UCSD-AML1 (cell line): Measurements from ENCODE around the gene CREBBP.

Experiments used
- DNase-seq: peaks from one replicate; lab custom pipeline; 2025; ENCODE audit not compliant: unreplicated experiment; lab: John Stamatoyannopoulos, UW

CREBBP gene

DNA sequence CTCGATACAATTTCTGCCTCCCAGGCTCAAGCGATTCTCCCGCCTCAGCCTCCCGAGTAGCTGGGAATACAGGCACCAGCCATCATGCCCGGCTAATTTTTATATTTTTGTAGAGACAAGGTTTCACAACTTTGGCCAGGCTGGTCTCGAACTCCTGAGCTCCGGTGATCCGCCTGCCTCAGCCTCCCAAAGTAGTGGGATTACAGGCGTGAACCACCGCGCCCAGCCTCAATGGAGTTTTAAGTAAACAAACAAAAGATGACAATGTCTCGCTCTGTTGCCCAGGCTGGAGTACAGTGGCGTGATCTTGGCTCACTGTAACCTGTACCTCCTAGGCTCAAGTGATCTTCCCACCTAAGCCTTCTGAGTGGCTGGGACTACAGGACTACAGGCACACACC lies 110.6 kb downstream of the CREBBP start:
- DNase-seq: no peak

GRCh38 chr16:3769013-3769412 lies 111.5 kb downstream of the CREBBP start:
- no peak for DNase-seq

GRCh38 chr16:3767333-3767986 lies 113.1 kb downstream of the CREBBP start:
- DNase-seq: no peak

DNA sequence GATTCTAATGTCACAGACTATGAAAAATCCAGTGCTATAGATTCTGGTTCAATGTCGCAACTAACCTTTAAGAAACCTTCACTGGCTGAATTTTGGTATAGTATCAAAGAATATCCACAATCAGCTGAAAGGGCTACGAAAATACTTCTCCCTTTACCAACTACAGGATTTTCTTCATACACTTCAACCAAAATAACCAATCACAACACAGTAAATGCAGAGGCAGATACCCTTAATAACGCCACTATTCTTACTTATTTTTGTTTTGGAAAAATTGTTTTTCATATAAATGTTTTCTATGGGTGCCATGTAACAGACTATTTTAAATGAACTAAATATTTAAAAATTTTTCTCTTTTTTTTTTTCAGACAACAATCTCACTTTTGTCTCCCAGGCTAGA lies 114.3 kb downstream of the CREBBP start:
- DNase-seq: no peak

DNA sequence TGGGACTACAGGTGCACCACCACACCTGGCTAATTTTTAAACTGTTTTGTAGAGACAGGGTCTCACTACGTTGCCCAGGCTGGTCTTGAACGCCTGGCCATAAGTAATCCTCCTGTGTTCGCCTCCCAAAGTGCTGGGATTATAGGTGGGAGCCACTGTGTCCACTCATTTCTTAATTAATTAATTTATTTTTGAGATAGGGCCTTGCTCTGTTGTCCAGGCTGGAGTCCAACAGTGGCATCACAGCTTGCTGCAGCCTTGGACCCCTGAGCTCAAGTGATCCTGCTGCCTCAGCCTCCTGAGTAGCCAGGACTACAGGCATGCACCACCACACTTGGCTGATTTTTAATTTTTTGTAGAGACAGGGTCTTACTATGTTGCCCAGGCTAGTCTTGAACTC lies 116.1 kb downstream of the CREBBP start:
- no peak for DNase-seq

DNA sequence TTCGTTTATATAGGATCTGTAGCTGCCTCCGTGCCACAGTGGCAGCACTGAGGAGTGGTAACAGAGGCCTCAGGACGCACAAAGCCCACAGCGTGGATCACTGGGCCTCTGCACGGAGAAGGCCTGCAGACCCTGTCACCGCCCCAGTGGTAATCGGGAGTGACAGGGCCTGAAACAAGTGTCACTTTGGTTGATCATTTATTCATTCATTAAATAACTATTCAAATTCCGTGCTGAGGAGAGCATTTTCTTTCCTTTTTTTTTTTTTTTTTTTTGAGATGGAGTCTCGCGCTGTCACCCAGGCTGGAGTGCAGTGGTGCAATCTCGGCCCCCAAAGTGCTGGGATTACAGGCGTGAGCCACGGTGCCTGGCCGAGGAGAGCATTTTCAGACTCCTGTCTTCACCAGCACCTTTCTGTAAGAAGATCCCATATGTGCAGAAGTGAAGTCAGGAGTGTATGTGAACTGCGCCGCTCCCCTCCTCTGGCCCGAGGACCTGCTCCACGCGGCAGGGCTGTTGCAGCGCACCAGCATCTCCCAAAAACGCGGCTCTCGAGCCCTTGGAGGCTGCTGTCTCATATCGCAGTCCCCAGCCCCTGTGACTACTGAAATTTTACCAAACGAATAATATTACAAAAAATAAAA lies 118.3 kb downstream of the CREBBP start:
- no peak for DNase-seq

DNA sequence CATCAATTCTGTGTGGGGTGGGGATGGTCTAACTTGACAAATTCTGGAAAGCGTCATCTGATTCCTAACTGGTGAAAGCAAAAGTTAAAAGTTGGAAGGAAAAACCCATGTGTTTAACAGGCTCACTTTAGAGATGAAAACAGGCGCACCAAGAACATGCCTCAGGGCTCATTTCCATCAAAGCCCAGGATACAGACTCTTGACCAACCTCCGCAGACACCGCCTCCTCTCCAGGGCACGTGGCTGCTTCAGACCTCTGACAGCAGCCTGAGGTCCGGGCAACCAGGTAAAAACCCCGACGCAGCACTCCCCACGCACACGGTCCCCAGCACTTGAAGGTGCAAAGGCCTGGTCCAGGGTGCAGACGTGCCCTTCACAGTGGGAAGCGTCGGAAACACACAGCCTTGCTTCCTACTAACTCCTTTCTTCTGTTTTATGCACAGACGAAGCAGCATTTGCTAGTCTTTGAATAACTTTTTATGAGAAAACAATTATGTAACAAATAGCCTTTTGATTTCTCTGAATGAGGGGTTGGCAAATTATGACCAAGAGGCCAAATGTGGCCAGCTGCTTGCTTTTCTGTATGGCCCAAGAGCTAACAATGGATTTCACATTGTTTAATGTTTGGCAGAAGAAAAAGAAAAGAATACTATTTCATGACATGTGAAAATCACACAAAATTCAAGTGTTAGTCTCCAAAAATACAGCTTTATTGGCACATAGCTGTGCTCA lies 119.0 kb downstream of the CREBBP start:
- DNase-seq: no peak

DNA sequence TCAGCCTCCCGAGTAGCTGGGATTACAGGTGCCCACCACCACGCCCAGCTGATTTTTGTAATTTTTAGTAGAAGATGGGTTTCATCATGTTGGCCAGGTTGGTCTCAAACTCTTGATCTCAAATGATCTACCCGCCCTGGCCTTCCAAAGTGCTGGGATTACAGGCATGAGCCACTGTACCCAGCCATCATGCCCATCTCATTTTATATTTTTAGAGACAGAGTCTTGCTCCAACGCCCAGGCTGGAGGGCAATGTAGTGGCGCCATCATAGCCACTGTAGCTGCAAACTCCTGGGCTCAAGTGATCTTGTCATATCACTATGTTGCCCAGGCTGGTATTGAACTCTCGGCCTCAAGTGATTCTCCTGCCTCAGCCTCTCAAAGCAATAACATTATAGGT lies 120.0 kb downstream of the CREBBP start:
- no peak for DNase-seq

DNA sequence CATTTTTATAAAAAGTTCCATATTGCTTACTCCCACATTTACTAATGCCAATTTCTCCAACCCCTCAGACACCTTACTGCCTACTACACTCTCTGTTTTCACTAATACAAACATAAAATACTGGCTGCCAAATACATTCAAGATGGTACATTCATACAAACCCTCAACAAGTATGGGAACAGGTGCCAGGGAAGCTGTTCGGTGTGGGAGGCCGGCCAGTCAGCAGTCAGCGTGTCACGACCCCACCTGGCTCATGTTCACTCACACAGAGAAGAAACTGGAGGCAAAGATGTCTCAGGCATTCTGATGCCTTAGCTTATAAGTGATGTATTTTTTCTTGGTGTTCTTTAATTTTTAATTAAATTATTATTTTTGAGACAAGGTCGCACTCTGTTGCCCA lies 120.8 kb downstream of the CREBBP start:
- DNase-seq: no peak

- DNase-seq: no peak
These were observed 124.4 kb downstream of the CREBBP start for GRCh38 chr16:3756113-3756512.

DNA sequence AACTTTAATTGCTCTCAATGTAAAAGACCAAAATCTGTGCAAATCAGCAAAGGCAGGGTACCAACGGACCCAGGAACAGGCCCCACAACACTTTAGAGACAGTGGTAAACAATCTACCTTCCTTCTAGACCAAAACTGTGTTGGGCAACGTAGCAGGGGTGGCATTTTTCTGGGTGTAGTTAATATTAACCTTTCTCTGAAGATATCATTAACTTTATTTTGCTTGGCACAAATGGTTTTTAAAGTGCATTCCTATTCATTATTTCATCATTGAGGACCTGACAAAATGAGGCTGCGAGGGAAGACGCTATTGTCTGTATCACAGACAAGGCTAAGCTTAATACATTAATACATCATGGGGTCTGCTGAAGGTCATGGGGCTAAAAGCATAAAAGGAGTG lies 125.3 kb downstream of the CREBBP start:
- DNase-seq: no peak

DNA sequence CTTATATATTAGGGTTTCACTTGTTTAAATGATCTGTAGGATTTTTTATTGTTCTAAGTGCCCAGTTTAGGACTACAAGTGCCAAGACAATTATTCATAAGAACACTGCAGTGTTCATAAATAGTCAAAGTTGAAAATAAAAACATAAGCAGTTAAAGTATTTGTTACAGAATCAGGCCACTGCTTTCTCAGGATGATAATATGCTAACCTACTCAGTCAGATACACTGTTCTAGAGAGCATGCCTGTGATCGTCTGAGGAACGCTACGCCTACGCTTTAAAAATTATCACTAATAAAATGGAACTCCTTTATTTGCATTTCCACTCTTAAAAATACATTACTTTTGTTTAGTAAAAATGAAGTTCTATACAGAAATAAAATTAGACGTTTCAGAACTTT lies 125.7 kb downstream of the CREBBP start:
- DNase-seq: no peak

DNA sequence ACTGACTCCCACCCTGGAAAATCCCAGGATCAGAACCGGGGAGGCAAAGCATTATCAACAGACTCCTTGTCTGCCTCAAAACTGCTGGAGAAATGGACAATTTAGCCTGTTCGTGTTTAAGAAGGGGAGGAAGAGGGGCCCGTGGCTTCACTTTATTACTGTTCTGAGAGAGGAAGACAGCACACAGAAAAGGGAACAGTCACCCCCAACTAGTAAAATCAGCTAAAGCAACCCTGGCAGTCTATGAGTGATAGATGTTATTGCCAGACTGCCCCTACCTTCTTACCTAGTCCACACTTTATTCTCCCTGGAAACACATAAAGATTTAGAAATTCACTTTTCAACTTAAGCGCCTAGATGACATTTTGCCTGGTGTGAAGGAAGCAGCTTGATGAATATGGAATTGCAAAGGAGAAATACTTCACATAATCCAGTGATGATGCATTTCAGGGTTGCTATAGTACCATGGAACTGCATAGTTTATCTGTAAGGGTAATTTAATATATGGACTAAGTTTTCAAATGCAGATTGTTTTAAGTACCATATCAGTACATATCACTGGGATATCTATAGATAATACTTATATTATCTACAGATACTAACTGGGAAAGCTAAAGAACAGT lies 126.3 kb downstream of the CREBBP start:
- DNase-seq: no peak

GRCh38 chr16:3752984-3753383 lies 127.5 kb downstream of the CREBBP start:
- no peak for DNase-seq

- no peak for DNase-seq
These were observed 128.6 kb downstream of the CREBBP start for GRCh38 chr16:3751878-3752277.

- DNase-seq: no peak
These were observed 132.2 kb downstream of the CREBBP start for GRCh38 chr16:3748307-3748706.

DNA sequence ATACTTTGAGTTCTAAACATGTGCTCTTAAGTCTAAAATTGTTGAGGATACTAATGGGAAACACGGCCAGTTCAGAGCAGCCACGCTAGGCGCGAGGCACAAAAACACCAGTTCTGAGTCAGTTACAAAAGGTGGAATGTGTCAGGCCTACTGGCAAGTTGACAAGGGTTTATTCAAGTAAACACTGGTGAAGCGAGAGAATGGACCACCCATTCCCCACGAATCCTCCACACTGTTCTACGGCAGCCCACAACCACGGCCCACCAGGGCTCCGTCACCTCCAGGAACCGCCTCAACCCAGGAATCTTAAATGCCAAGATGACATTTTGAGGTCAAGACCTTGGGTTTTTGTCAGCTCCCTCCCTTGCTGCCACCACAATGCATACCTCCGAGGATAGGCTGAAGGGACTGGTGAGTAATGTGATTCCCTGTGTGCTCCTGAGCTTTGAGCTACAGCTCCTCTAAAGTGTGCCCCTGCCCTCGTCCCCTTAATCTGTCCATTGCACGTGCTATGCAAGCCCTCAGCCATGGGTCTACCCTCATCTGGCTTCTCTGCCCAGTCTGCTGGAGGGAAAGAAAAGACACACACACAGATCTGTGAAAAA lies 134.7 kb downstream of the CREBBP start:
- no peak for DNase-seq

GRCh38 chr16:3744018-3744417 lies 136.5 kb downstream of the CREBBP start:
- no peak for DNase-seq

GRCh38 chr16:3740934-3741333 lies 139.6 kb downstream of the CREBBP start:
- no peak for DNase-seq

DNA sequence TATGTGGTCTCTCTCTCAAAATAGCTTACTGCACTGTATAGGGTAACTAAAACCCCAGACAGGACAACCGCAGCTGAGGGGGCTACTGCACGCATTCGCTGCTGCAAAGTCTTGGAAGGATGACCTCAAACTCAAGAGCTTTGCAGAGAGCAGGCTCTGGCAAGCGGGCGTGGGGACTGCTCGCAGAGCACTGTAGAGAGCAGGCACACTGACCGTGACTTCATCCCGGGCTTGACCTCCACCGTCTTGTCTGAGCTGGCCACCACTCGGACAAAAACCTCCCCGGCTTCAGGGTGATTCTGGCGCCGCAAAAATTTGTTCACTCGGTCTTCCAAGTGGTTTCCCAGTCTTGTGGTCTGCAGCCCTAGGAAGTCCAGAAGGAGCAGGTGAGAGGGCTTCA lies 140.3 kb downstream of the CREBBP start:
- no peak for DNase-seq

- DNase-seq: no peak
These were observed 140.9 kb downstream of the CREBBP start for GRCh38 chr16:3739636-3740035.

DNA sequence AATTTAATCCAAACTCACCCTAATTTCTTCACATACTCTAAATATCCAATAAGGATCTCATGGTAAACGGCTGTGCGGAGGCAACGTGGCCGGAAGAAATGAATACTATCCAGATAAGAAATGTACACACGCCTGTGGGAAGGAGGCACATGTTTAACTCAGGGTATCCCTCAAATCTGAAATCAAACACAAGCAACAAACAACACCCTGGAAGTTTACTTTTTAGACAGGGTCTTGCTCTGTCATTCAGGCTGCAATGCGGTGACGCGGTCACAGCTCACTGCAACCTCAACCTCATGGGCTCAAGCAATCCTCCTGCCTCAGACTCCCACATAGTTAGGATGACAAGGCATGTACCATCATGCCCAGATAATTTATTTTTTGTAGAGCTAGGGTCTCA lies 142.0 kb downstream of the CREBBP start:
- no peak for DNase-seq
